Endodermal cell (in vitro differentiated cells): ENCODE measurements around the gene NTN3. TPM values are rescaled to one million over a fixed set of nuclear protein-coding genes. Genes with fewer than 3 reads are reported as not detected.

Source experiments
- DNase-seq: peaks from one replicate; pipeline ENCODE4 v3.0.0-alpha.2; 2017
- H3K27ac ChIP-seq: 2 replicates; pipeline ENCODE4 v1.5.1; 2013; ENCODE audit warnings: mild to moderate bottlenecking, low read depth, low read length, moderate library complexity
- H3K27me3 ChIP-seq: 2 replicates; pipeline ENCODE4 v1.6.1; 2013; ENCODE audit warnings: mild to moderate bottlenecking, low read length, moderate library complexity; ENCODE audit not compliant: insufficient read depth, control insufficient read depth, poor library complexity, severe bottlenecking
- H3K36me3 ChIP-seq: 2 replicates; pipeline ENCODE4 v1.7.0; 2013; ENCODE audit warnings: mild to moderate bottlenecking, low read length, moderate library complexity; ENCODE audit not compliant: control insufficient read depth, insufficient read depth
- H3K4me1 ChIP-seq: one replicate; pipeline ENCODE4 v1.7.0; 2013; ENCODE audit warnings: low read length; ENCODE audit not compliant: control insufficient read depth, insufficient read depth
- H3K4me3 ChIP-seq: 2 replicates; pipeline ENCODE4 v1.5.1; 2013; ENCODE audit warnings: mild to moderate bottlenecking, low read length, moderate library complexity
- H3K9ac ChIP-seq: 2 replicates; pipeline ENCODE4 v1.6.1; 2013; ENCODE audit warnings: mild to moderate bottlenecking, low read length, moderate library complexity; ENCODE audit not compliant: poor library complexity, severe bottlenecking; ENCODE audit errors: extremely low read depth
- H3K9me3 ChIP-seq: 2 replicates; pipeline ENCODE4 v1.6.1; 2013; ENCODE audit warnings: mild to moderate bottlenecking, low read length, moderate library complexity; ENCODE audit not compliant: control insufficient read depth
- H3K27ac Mint-ChIP-seq: 2 replicates; pipeline ENCODE4 v1.8.0; 2020; ENCODE audit warnings: mixed read lengths
- H3K27me3 Mint-ChIP-seq: 2 replicates; pipeline ENCODE4 v1.8.0; 2021; ENCODE audit warnings: mild to moderate bottlenecking, mixed read lengths; ENCODE audit not compliant: insufficient read depth
- H3K36me3 Mint-ChIP-seq: 2 replicates; pipeline ENCODE4 v1.8.0; 2020; ENCODE audit warnings: low read depth, mixed read lengths
- H3K4me1 Mint-ChIP-seq: 2 replicates; pipeline ENCODE4 v1.8.0; 2020; ENCODE audit warnings: mixed read lengths
- H3K4me3 Mint-ChIP-seq: 2 replicates; pipeline ENCODE4 v1.8.0; 2020; ENCODE audit warnings: mild to moderate bottlenecking, moderate library complexity, mixed read lengths
- H3K9me3 Mint-ChIP-seq: 2 replicates; pipeline ENCODE4 v1.8.0; 2020; ENCODE audit warnings: mild to moderate bottlenecking, mixed read lengths
- WGBS, 2 experiments: methylation state at CpG; one replicate each; pipeline versions ENCODE4 v1.1.5 to v1.1.7; 2013; ENCODE audit warnings: missing lambda C conversion rate in 2 of 2, mixed read lengths in 1 of 2; ENCODE audit not compliant: insufficient coverage in 1 of 2, insufficient read length in 1 of 2; 5-methylcytosine and 5-hydroxymethylcytosine counted together
- total RNA-seq, 2 donors: library from RNA; stranded (reverse); fragmentation: NEBNext Ultra II Directional in 1 of 2; extraction: Animal tissue kit (Norgen Biotek cat#: 25700) in 1 of 2; gene quantifications; 2 replicates in 1 of 2; 3 replicates in 1 of 2; pipeline ENCODE4 v1.2.1, GENCODE V29; 2021
- TF ChIP-seq, protein P1 (sequence below): fragments of 200-600 bp; sonication (generic); conservative IDR thresholded peaks from 2 replicates; pipeline ENCODE4 v1.5.0; 2021; ENCODE audit warnings: antibody characterized with exemption, mild to moderate bottlenecking

NTN3 gene
- total RNA-seq, 2 donors from 2014 or later = 0.48 to 0.62 TPM

DNA sequence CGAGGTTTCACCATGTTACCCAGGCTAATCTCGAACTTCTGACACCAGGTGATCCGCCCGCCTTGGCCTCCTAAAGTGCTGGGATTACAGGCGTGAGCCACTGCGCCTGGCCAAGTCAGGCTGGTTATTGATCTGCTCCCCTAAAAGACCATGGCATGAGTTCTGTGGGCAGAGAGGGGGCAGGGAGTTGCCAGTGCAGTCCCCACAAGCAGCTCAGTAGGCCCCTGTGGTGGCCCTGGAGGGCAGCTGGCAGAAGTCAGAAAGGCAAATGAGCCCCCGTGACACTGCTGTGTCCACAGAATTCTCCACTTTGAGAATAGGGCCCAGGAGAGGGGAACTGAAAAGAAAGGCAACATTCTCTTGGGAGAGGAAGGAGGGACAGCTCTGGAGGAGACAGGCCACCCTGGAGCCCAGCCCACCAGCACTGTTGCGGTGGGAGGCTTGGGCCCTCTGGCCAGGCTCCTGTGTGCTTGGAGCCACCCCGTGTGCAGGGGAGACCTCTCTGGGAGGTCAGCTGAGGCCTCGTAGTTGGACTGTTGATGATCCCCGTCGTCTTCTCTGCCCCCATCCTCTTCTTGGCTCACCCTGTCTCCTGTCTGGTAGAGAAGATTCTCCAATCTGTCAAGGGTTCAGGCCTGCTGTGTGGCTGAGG lies 47.0 kb downstream of the NTN3 start:
- H3K36me3 Mint-ChIP-seq = peaks cover 25% of the 10 kb centered on the region
- Histone ChIP-seq H3K36me3 (peaks cover 32% of the 10 kb centered on the region), H3K9ac (no peak overlapping the region), H3K27ac (no peak overlapping the region), H3K27me3 (no peaks in the 10 kb centered on the region), H3K9me3 (no peaks in the 10 kb centered on the region), H3K4me3 (no peak overlapping the region), H3K4me1 (peaks cover 13% of the 10 kb centered on the region)
- no peaks in the 10 kb centered on the region for H3K27me3 Mint-ChIP-seq
- TF ChIP-seq, protein P1, sequence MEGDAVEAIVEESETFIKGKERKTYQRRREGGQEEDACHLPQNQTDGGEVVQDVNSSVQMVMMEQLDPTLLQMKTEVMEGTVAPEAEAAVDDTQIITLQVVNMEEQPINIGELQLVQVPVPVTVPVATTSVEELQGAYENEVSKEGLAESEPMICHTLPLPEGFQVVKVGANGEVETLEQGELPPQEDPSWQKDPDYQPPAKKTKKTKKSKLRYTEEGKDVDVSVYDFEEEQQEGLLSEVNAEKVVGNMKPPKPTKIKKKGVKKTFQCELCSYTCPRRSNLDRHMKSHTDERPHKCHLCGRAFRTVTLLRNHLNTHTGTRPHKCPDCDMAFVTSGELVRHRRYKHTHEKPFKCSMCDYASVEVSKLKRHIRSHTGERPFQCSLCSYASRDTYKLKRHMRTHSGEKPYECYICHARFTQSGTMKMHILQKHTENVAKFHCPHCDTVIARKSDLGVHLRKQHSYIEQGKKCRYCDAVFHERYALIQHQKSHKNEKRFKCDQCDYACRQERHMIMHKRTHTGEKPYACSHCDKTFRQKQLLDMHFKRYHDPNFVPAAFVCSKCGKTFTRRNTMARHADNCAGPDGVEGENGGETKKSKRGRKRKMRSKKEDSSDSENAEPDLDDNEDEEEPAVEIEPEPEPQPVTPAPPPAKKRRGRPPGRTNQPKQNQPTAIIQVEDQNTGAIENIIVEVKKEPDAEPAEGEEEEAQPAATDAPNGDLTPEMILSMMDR = no peak
- whole genome bisulfite sequencing, 2 experiments = 94 to 97% methylated on average over 9 to 12 of the region's 12 CpGs
- H3K4me1 Mint-ChIP-seq = peaks cover 30% of the 10 kb centered on the region
- H3K27ac Mint-ChIP-seq = peak overlapping the region; percentile 66
- H3K9me3 Mint-ChIP-seq = no peaks in the 10 kb centered on the region
- no peak overlapping the region for H3K4me3 Mint-ChIP-seq
- no peak for DNase-seq

- WGBS, 2 experiments = 94 to 97% methylated on average over 27 to 39 of the region's 39 CpGs
- Histone ChIP-seq H3K4me1 (peaks cover 12% of the 10 kb centered on the region), H3K9me3 (no peaks in the 10 kb centered on the region), H3K4me3 (no peak overlapping the region), H3K9ac (no peak overlapping the region), H3K36me3 (peaks cover 42% of the 10 kb centered on the region), H3K27ac (peak overlapping the region; percentile 44), H3K27me3 (no peaks in the 10 kb centered on the region)
- TF ChIP-seq, protein P1 = no peak
- DNase-seq = no peak
- H3K27ac Mint-ChIP-seq = peak overlapping the region; percentile 94
- no peaks in the 10 kb centered on the region for H3K27me3 Mint-ChIP-seq
- no peaks in the 10 kb centered on the region for H3K9me3 Mint-ChIP-seq
- peaks cover 29% of the 10 kb centered on the region for H3K4me1 Mint-ChIP-seq
- peaks cover 33% of the 10 kb centered on the region for H3K36me3 Mint-ChIP-seq
- H3K4me3 Mint-ChIP-seq = peak overlapping the region; percentile 73
Measured at GRCh38 chr16:2518823-2519710, 48.0 kb downstream of the NTN3 start.

DNA sequence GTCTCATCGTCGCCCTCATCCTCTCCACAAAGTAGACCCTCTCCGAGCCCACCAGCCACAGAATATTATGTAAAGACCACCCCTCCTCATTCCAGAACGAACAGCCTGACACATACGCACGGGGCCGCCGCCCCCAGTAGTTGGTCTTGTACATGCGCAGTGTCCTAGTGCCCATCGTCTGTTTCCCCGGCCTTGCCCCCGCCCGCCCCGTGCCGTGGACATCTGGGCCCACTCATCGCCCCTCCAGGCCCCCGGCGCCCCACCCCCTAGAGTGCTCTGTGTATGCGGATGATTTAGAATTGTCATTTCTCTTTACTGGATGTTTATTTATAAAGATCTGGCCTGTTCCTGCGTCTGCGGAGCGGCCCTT lies 48.6 kb downstream of the NTN3 start:
- no peak for DNase-seq
- no peaks in the 10 kb centered on the region for H3K27me3 ChIP-seq
- H3K4me3 ChIP-seq = no peak overlapping the region
- TF ChIP-seq, protein P1 = no peak
- H3K4me1 ChIP-seq = peaks cover 13% of the 10 kb centered on the region
- H3K9ac ChIP-seq = no peak overlapping the region
- H3K4me1 Mint-ChIP-seq = peaks cover 35% of the 10 kb centered on the region
- 82 to 83% methylated on average over 7 to 22 of the region's 22 CpGs for WGBS, 2 experiments
- no peaks in the 10 kb centered on the region for H3K9me3 Mint-ChIP-seq
- H3K9me3 ChIP-seq = no peaks in the 10 kb centered on the region
- H3K36me3 Mint-ChIP-seq = peaks cover 39% of the 10 kb centered on the region
- peak overlapping the region; percentile 73 for H3K4me3 Mint-ChIP-seq
- no peaks in the 10 kb centered on the region for H3K27me3 Mint-ChIP-seq
- H3K27ac ChIP-seq = peak overlapping the region; percentile 44
- peak overlapping the region; percentile 94 for H3K27ac Mint-ChIP-seq
- H3K36me3 ChIP-seq = peaks cover 48% of the 10 kb centered on the region
